GM03348 (cell line): ENCODE measurements around the gene CORO6.

Source experiments
- DNase-seq: peaks from one replicate; pipeline ENCODE4 v3.0.0; 2012; ENCODE audit warnings: low spot score

Gene CORO6

GRCh38 chr17:29577001-29577370 is 45.7 kb downstream of the CORO6 start:
- no peak for DNase-seq

- DNase-seq, result no peak
Measured at GRCh38 chr17:29576214-29577000, 46.3 kb downstream of the CORO6 start.

- DNase-seq, result no peak
Measured at GRCh38 chr17:29575511-29576213, 47.0 kb downstream of the CORO6 start.

DNA sequence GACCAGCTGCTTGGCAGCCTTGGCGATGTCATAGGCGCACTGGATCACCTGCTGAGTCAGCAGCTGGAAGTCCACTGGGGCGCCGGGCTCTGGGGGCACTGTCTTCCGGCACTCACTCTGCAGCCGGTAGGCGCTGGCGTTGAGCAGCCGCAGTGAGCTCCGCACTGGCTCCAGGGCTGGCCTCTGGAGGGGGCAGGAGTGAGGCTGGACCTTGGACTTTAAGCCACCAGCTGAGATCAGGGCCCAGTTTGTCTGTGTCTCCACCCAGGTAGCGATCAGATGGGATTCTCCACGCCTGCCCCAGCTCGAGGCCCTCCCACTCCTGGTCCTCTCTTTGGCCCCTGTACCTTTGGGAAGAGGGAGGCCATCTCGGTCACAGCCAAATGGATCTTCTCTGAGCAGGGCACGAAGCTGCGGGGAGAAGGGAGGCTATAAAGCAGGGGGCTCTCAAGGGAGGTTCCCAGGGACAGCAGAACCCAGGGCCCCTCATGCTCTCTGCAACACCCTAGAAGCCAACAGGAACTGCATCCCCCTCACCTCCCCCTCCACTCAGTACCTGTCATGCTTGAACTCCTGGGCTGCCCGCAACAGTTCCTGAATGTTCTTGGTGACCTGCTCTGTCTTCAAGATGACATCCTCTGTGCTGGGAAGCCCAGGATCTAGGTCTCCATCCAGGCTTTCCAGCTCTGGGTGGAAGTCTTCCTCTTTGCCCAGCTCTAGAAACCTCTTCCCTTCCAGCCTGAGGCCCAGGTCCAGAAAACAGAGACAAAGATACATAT is 47.8 kb downstream of the CORO6 start:
- no peak for DNase-seq

- DNase-seq, result no peak
Measured at GRCh38 chr17:29573871-29574731, 48.6 kb downstream of the CORO6 start.

DNA sequence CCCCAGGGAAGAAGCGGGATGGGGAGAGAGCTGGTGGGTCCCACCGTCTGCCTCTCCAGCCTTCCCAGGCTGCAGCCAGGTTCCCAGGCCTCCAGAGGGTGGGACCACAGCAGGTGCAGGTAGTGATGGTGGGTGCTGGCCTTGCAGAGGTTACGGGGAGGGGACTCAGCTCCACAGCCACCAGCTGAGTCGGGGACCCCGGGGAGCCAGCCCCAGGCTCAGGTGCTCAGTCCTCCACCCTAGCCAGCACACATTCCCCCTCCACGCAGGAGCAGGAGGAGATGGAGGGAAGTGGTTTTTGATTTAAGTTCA is 49.2 kb downstream of the CORO6 start:
- no peak for DNase-seq

DNA sequence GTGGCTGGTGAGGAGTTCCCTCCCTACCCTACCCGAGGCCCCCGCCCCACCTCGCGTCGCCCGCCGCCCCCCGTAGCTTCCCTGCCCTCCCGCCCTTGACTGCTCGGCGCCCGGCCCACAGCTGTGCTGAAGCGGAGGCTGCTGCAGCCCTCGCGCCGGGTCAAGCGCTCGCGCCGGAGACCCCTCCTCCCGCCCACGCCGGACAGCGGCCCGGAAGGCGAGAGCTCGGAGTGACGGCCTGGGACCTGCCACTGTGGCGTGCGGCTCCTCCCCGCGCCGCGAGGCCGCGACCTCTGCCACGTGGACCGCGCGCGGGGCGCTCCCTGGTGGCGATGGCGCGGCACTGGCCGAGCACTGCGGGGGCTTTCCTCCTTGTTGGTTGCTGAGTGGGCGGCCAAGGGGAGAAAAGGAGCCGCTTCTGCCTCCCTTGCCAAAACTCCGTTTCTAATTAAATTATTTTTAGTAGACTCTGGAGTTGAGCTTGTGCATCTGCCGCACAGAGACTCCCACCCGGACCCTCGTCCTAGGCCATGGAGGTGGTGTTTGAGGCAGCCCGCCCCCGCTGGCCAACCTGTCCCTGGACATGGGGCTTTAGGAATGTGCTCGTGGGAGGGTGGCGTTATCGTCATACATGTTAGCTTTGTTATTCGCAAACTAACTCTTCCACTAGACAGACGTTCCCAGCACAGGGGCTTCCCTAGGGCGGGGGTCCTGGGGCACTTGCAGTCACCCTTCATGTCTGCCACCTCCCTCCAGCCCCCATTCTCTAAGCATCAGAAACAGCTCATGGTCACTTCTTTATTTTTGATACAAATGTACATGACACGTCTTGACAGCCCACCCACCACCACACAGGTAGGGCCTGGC is 49.8 kb downstream of the CORO6 start:
- DNase-seq, result peak; percentile 85

GRCh38 chr17:29571883-29572681 is 50.6 kb downstream of the CORO6 start:
- no peak for DNase-seq

DNA sequence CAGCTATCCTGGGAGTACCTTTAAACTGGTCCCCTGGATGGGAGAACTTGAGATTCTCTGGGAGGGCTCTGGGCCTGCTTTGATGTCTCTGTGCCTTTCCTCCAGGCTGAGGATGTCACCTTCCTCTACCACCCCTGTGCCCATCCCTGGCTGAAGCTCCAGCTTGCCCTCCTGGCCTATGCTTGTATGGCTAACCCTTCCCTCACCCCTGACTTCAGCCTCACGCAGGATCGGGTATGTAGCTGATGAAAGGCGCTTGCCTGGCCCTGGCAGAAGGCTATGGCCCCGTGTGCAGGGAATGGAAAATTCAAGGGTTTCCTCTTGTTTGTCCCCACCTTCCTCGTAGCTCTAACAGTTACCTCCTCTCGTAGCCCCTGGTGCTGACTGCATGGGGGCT is 51.2 kb downstream of the CORO6 start:
- no peak for DNase-seq

DNA sequence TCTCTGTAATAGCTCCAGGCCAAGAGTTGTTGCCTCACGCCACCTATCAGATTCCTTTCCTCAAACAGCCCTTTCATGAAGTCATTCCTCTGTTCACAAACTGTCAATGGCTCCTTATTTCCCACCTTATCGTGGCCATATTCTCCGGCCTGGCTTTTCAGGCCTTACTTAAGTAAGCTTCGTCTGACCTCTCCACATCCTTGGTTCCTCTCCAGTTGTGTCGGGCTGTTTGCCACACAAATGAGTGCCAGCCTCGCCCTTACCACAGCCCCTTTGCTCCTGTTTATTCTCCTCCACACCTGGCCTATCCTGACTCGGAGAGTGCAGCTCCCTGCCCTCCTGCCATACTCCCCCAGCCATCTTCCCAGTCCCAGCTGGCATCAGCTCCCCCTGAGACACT is 52.2 kb downstream of the CORO6 start:
- DNase-seq, result no peak

- no peak for DNase-seq
Measured at GRCh38 chr17:29569245-29569950, 53.3 kb downstream of the CORO6 start.

DNA sequence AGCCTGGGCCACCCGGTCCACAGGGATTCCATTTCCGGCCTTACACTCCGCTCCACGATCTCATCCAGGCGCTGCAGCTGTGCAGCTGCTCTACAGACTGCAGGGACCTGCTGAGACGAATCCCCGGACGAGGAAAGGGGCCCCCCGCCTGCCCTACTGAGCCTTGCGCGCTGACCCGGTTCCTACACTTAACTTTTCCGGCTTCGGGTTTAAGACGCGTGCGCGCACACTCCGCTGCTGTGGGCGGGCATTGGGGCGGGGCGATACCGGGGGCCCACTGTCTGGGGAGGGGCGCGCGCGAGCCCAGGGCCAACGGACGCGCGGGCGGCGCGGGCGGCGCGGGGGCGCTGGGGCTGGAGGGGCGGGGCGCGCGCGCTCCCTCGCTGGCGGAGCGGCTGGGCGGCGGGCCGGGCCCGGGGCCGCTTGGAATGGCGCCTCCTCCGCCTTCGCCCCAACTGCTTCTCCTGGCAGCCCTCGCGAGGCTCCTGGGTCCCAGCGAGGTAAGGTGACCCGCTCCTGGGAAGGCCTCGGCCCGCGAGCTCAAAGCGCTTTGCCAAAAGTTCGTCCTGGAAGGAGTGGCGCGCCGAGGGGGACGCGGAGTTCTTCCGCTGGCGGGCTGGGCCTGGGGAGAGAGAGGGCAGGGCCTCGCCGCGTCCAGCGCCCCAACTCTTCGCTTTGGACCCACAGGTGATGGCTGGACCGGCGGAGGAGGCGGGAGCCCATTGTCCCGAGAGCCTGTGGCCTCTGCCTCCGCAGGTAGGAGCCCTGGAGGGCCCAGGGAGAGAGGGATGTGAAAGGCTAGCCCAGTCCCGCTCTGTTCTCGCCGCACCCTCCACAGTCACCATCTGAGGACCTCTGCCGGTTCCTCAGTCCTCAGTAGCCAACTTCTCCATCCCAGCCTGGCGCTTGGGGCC is 54.1 kb downstream of the CORO6 start, which contains the start of gene TP53I13:
TP53I13 (plus strand) TSS at position 371 of the 914 bp plus-strand sequence; CDS start at position 429, 58 bp downstream.
- DNase-seq, result peak; percentile 94

DNA sequence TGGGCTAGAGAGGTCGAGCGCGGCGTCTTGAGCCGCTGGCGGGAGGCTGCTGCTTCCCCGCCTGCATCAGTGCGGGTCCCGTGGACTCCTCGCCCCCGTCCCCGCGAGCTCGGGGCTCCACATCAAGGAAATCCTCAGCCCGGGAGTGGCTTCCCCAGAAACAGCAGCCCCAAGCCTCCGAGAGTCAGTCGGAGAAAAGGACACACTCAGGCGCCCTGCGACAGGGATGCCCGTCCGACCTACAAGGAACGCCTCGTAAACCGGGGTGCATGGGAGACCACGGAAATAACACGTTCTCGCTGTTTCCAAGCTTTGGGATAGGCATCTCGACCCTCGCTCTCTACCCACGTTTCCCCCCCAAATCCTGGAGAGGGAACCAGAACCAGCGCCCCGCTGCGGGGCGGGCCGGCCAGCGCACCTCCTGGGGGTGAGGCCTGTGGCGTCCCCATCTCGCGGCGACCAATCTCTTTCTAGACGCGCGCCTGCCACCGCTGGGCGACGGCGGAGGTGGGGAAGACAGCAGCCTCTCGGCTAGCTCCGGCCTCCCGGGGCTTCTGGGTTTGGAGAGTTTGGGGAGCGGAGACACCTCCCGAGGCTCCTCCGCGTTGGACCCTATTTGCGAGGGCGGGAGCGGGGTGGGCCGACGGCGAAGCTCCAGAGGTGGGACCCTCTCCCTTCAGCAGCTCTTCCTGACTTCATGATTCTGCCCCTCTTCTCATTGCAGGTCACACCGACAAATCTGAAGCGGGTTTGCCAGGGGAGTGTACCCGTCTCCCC is 55.0 kb downstream of the CORO6 start:
- peak; percentile 81 for DNase-seq

DNA sequence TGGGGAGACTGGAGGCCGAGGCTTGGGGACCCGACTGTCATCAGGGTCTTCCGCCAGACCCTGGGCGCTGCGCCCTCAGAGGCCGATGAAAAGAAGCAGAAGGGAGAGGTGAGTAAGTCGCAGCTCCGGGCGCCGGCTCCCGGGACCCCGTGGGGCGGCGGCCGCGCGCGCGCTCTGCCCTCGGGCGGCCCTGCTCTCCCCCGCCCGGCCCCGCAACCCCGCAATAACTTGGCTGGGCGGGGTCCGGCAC is 55.5 kb downstream of the CORO6 start:
- DNase-seq, result peak; percentile 54

DNA sequence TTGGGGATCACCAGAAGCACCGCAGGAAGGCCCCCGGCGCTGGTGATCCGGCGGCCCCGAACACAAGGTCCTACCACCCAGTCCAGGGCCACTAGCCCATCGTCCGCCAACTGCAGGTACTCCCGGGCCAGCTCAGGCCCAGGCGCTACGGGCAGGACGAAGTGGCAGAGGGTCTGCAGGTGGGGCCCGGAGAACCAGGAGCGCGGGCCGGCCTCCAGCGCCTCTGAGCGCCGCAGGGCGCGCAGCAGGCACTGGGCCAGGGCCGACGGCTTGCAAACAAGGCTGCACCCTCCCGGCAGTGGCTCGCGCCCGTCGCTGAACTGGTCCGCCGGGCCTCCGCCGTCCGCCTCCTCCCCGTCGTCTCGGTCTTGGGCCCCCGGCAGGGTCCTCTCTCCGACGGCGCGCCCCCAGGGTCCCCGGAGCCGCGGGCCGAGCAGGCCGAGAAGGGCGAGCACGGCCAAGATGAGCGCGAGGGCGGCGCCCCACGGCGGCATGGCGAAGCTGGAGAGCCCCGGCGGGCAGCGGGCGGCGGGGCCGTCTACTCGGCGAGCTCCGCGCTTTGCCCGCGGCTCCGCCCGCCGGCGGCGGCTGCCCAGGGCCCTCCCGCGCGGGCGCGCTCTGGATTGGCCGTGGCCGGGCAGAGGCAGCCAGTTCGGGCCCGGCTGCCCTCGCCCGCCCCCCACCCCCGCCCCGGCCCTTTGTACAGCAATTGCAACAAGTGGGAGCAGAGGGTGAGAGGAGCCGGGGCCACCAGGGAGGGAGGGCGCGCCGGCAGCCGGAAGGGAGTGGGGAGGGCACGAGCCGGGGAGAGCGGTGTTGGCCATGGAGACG is 56.0 kb downstream of the CORO6 start, which contains the start of gene ABHD15:
ABHD15 (minus strand) TSS at position 565 of the 831 bp plus-strand sequence; CDS start at position 494, 71 bp downstream.
- peak; percentile 93 for DNase-seq

- no peak for DNase-seq
Measured at GRCh38 chr17:29565643-29566472, 56.9 kb downstream of the CORO6 start.
